GM19023 (cell line): Measurements from ENCODE around the gene TBCCD1.

Experiments
- ATAC-seq: cut with Tn5 transposase; IDR thresholded peaks from one replicate; pipeline ENCODE4 v1.9.1; 2021; ENCODE audit warnings: mild to moderate bottlenecking, moderate library complexity; ENCODE audit not compliant: unreplicated experiment

TBCCD1 gene

GRCh38 chr3:186497608-186498007 is 69.5 kb downstream of the TBCCD1 start:
- no peak for ATAC-seq

- ATAC-seq: no peak
These were observed 70.5 kb downstream of the TBCCD1 start for GRCh38 chr3:186496635-186497034.
